ENCODE data around the gene AP3S2. TPM values are rescaled to one million over a fixed set of nuclear protein-coding genes. Genes with fewer than 3 reads are reported as not detected.

The AP3S2 gene
- total and polyA plus RNA-seq, 2 donors (not counting 1 experiment from before 2014, with no cell fraction given), result 11.3 to 32.3 TPM

GRCh38 chr15:89878323-89878722 is 15.5 kb downstream of the AP3S2 start:
- no peak overlapping the region for H3K27ac Mint-ChIP-seq
- intact Hi-C loops (cut with micrococcal nuclease), result no loop called here

GRCh38 chr15:89877083-89877425 is 16.7 kb downstream of the AP3S2 start:
- ATAC-seq (ENCODE audit: low read depth) (no peak), DNase-seq (no peak)
- Mint-ChIP-seq H3K4me1 (peaks cover 5% of the 10 kb centered on the region), H3K27me3 (no peaks in the 10 kb centered on the region), H3K27ac (no peak overlapping the region), H3K9me3 (ENCODE audit: insufficient read depth) (no peaks in the 10 kb centered on the region), H3K4me3 (no peak overlapping the region)
- H3K4me2 ChIP-seq (replicated peaks; ENCODE audit: low read depth, low read length, poor library complexity, severe bottlenecking), result no peak overlapping the region
- H3K36me3 ChIP-seq (replicated peaks in 1 of 2; ENCODE audit: control extremely low read depth in 1 of 2, control insufficient read depth in 1 of 2, extremely low read depth in 1 of 2, insufficient read depth in 2 of 2, low read length in 1 of 2), result peaks cover 12 to 13% of the 10 kb centered on the region in 2 experiments
- H3K9ac ChIP-seq (ENCODE audit: low read length), result no peak overlapping the region
- CTCF ChIA-PET, result interaction anchor here (0.6 to 6.8 kb wide), 12 partner anchors 10 to 395 kb away, joined by 3 to 159 read pairs (median 5); partner anchors contain the start of gene AP3S2
- no CpG with 5 or more reads among the region's 2 CpGs for WGBS (ENCODE audit: insufficient coverage)
- no peak overlapping the region for H3K4me3 ChIP-seq (ENCODE audit: control extremely low read depth in 1 of 5, extremely low read depth in 1 of 5, insufficient read depth in 1 of 5, low read depth in 2 of 5, low read length in 4 of 5)
- H3K9me3 ChIP-seq (ENCODE audit: control extremely low read depth in 1 of 3, control insufficient read depth in 2 of 3, insufficient read depth in 1 of 3, low read length in 2 of 3), result no peaks in the 10 kb centered on the region
- H4K20me1 ChIP-seq (ENCODE audit: control insufficient read depth, insufficient read depth, low read length, poor library complexity, severe bottlenecking), result no peaks in the 10 kb centered on the region
- no peaks in the 10 kb centered on the region for H3K27me3 ChIP-seq (replicated peaks in 1 of 4; ENCODE audit: control extremely low read depth in 1 of 4, control insufficient read depth in 3 of 4, insufficient read depth in 4 of 4, low read length in 3 of 4)
- H3K4me1 ChIP-seq (ENCODE audit: control insufficient read depth in 2 of 2, insufficient read depth in 2 of 2, low read length in 2 of 2), result peaks cover 0 to 4% of the 10 kb centered on the region in 2 donors
- H2AFZ ChIP-seq (ENCODE audit: insufficient read depth, low read depth, low read length, poor library complexity, severe bottlenecking), result no peak overlapping the region
- POLR2A ChIA-PET, result no interaction called here
- intact Hi-C loops (cut with micrococcal nuclease), result no loop called here
- no peaks in the 10 kb centered on the region for H3K79me2 ChIP-seq (ENCODE audit: control insufficient read depth, insufficient read depth, low read length)
- TF ChIP-seq CTCF (IDR thresholded peaks at IDR 0.05), result no peak
- no peak for TF ChIP-seq EZH2 (IDR thresholded peaks at IDR 0.05; ENCODE audit: borderline replicate concordance, insufficient read depth, low read depth, low read length, poor library complexity, severe bottlenecking)
- no peak overlapping the region for H3K27ac ChIP-seq (ENCODE audit: low read length in 2 of 2)

More at GRCh38 chr15:89878323-89878722, 15.5 kb downstream of the AP3S2 start:
- Mint-ChIP-seq H3K4me3 (no peak overlapping the region), H3K4me1 (peaks cover 5% of the 10 kb centered on the region), H3K9me3 (ENCODE audit: insufficient read depth) (no peaks in the 10 kb centered on the region), H3K27me3 (no peaks in the 10 kb centered on the region)
- Histone ChIP-seq H3K4me2 (replicated peaks; ENCODE audit: low read depth, low read length, poor library complexity, severe bottlenecking) (no peak overlapping the region), H3K27me3 (replicated peaks in 1 of 4; ENCODE audit: control extremely low read depth in 1 of 4, control insufficient read depth in 3 of 4, insufficient read depth in 4 of 4, low read length in 3 of 4) (no peaks in the 10 kb centered on the region), H3K9me3 (ENCODE audit: control extremely low read depth in 1 of 3, control insufficient read depth in 2 of 3, insufficient read depth in 1 of 3, low read length in 2 of 3) (no peaks in the 10 kb centered on the region), H4K20me1 (ENCODE audit: control insufficient read depth, insufficient read depth, low read length, poor library complexity, severe bottlenecking) (no peaks in the 10 kb centered on the region), H3K36me3 (replicated peaks in 1 of 2; ENCODE audit: control extremely low read depth in 1 of 2, control insufficient read depth in 1 of 2, extremely low read depth in 1 of 2, insufficient read depth in 2 of 2, low read length in 1 of 2) (peaks cover 12 to 19% of the 10 kb centered on the region in 2 experiments), H3K9ac (ENCODE audit: low read length) (no peak overlapping the region), H3K79me2 (ENCODE audit: control insufficient read depth, insufficient read depth, low read length) (no peaks in the 10 kb centered on the region), H3K4me1 (ENCODE audit: control insufficient read depth in 2 of 2, insufficient read depth in 2 of 2, low read length in 2 of 2) (peaks cover 0 to 4% of the 10 kb centered on the region in 2 donors), H2AFZ (ENCODE audit: insufficient read depth, low read depth, low read length, poor library complexity, severe bottlenecking) (no peak overlapping the region), H3K27ac (ENCODE audit: low read length in 2 of 2) (no peak overlapping the region), H3K4me3 (ENCODE audit: control extremely low read depth in 1 of 5, extremely low read depth in 1 of 5, insufficient read depth in 1 of 5, low read depth in 2 of 5, low read length in 4 of 5) (no peak overlapping the region)
- CTCF ChIA-PET, result interaction anchor here (1.8 kb wide), 1 partner anchor 117 kb away, joined by 5 read pairs; no protein-coding TSS in a partner anchor
- WGBS (ENCODE audit: insufficient coverage), result 100% methylated on average over 1 of the region's 3 CpGs
- POLR2A ChIA-PET, result no interaction called here
- ATAC-seq (ENCODE audit: low read depth), result no peak
- no peak for DNase-seq
- TF ChIP-seq CTCF (IDR thresholded peaks at IDR 0.05) (no peak), EZH2 (IDR thresholded peaks at IDR 0.05; ENCODE audit: borderline replicate concordance, insufficient read depth, low read depth, low read length, poor library complexity, severe bottlenecking) (no peak)

Measured in B cell (primary cell).